HL-60 (cell line): ENCODE results near the gene CDKL1.

Experiments used
- CTCF ChIP-seq: IDR thresholded peaks from one replicate; pipeline ENCODE4 v1.5.1; 2011; ENCODE audit warnings: low read length, control low read depth, inconsistent platforms; ENCODE audit not compliant: insufficient read depth
- POLR2AphosphoS5 ChIP-seq: IDR thresholded peaks from 2 replicates; pipeline ENCODE4 v1.6.1; 2012; ENCODE audit warnings: low read depth

DNA sequence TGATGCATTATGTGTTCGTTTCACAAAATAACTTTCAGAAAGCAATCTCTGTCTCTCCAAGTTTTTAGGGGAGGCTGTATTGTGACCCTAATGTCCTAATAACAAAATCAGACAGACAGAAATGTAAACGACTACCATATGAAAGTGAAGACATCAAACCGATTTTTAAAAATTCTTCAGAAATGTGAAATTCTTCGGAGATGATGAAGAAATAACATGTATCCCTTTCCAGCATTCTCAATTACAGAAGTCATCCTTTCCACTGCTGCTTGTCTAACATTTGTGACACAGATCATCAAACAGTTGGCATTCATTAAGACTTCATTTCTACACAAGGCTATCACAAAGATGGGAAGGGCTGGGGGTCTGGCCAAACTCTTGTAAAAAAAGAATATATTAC lies 43.6 kb downstream of the CDKL1 start:
- TF ChIP-seq CTCF (no peak), POLR2AphosphoS5 (no peak)
